T-helper 1 cell (primary cell): ENCODE measurements around the gene PAPLN.

Experiments used
- DNase-seq, 5 donors: peaks; one replicate each; pipeline ENCODE4 v3.0.0-alpha.2; 2012 to 2020

The PAPLN gene

GRCh38 chr14:73248108-73248868 lies 11.0 kb downstream of the PAPLN start:
- DNase-seq: no peak

DNA sequence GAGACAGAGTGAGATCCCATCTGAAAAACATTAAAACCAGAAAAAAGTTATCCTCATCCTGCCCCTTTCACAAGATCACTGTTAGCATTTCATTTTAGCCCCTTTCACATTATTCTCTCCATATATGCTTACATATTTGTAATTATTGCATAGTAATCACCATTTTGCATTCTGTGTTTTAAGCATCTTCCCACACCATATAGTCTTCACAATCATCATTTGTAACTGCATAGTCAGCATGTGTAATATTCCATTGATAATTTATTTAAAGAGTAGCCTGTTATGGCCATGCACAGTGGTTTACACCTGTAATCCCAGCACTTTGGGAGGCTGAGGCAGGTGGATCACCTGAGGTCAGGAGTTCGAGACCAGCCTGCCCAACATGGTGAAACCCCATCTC lies 11.8 kb downstream of the PAPLN start:
- no peak for DNase-seq

DNA sequence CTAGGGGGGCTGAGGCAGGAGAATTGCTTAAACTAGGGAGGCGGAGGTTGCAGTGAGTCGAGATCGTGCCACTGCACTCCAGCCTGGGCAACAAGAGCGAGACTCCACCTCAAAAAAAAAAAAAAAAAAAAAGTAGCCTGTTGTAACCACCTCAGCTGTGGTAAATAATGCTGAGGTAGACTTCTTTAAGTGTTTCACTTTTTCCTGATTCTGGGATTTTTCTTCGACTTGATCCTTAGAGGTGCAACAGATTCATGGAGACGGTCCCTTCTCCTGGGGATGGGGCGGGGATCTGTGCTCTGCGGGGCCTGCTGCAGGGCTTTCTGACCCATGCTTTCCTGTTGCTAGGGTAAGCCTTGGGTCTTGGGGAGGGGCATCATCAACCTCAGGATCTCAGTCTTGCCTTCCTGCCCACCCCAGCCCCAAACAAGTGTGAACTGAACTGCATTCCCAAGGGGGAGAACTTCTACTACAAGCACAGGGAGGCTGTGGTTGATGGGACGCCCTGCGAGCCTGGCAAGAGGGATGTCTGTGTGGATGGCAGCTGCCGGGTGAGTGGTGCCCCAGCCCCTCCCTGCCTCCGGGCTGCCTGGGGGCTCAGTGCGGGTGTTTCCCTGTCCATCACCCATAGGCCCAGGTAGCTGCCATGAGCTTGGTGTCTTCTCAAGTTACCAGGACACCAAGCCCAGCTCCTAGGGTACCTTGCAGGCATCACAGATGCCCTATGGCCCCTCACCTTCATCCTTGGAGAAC lies 12.4 kb downstream of the PAPLN start:
- no peak for DNase-seq

GRCh38 chr14:73250317-73250713 lies 13.0 kb downstream of the PAPLN start:
- no peak for DNase-seq

DNA sequence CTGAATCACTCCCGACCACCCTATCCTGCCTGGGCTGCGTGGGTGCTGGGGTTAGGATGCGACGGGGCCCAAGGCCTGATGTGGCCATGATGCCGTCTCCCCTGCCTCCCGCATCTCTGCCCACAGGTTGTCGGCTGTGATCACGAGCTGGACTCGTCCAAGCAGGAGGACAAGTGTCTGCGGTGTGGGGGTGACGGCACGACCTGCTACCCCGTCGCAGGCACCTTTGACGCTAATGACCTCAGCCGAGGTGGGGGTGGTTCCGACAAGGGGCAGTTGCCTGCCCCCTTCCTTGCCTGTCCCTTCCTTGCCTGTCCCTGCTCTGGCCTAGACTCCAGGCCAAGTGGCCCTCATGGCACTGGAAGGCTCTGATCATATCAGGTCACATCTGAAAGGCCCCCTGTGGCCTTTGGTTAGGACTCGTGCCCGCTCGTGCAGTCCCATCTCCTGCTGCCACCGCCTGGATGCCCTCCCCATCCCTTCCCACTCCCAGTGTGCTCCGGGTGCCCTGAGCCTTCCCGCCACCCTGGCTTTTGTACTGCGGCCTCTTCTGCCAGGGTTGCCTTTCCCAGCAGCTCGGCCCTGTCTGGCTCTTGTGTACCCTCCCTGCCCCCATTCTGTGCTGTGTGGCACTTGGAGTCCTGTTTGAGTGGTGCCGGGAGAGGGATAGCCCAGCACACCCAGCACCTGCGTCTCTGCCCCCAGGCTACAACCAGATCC lies 13.6 kb downstream of the PAPLN start:
- no peak for DNase-seq

GRCh38 chr14:73251516-73252215 lies 14.4 kb downstream of the PAPLN start:
- DNase-seq: no peak

GRCh38 chr14:73252491-73253322 lies 15.4 kb downstream of the PAPLN start:
- DNase-seq: no peak

DNA sequence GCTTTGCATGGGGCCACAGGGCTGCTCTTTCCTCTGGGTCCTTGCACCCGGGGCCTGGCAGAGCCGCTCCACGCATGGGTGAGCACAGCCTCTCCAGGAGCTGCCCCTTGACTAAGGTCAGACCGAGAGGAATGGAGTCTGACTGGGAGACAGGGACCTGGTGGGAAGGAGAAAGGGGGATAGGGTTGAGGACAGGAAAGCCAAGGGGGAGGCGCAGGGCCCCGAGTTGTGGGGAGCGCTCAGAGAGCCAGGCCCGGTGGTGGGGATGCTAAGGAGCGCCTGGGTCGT lies 16.0 kb downstream of the PAPLN start:
- DNase-seq: no peak

DNA sequence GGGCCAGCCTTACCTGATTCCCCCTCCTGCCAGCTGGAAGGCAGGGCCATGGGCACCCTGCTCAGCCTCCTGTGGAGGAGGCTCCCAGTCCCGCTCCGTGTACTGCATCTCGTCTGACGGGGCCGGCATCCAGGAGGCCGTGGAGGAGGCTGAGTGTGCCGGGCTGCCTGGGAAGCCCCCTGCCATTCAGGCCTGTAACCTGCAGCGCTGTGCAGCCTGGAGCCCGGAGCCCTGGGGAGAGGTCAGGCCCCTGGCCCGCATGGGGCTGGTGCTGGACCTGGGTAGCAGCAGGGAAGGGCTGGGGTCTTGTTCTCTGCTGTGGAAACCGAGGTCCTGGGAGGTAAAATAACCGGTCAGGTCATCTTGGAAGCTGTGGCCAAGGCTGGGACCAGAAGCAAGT lies 16.4 kb downstream of the PAPLN start:
- no peak for DNase-seq

- DNase-seq: no peak
Observed at GRCh38 chr14:73254247-73255004, 17.1 kb downstream of the PAPLN start.

DNA sequence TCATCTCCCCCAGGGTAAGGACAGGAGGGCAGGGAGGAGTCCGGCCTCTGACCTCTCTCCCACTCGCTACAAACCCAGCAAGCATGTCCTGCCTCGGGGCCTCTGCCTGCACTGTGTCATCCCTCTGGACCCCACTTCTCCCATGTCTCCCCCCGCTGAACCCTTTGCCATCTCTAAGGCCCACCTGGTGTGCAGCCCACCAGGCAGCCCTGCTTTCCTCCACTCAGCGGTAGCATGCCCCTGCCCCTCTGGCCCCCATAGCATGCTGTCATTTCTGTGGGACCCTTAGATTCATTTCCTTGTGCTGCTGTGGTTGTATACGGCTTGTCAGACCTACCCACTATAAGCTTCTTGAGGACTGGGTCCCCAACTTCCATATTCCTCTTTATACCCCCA lies 17.7 kb downstream of the PAPLN start:
- no peak for DNase-seq

DNA sequence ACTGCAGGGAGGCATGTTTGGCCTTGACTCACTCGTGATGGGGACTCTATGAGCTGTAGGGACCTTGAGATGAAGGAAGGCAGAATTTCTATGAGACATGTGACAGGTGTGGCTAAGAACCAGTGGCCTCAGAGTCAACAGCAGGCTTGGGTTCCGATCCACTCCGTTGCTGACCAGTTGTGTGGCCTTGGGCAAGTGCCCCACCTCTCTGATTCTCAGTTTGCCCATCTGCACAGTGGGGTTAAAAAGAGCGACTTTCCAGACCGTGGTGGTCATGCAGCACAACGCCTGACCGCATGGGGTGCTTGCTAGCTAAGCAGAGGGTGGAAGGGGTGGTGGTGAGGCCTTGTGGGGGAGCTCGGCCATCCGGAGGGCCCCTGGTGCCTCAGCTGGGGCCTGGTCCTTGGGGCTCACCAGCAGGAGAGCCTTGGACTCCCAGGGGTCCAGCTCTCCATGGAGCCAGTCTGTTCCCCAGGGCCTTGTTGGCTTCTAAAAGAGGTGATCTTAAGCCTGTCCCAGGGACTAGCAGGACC lies 18.5 kb downstream of the PAPLN start:
- DNase-seq: no peak

DNA sequence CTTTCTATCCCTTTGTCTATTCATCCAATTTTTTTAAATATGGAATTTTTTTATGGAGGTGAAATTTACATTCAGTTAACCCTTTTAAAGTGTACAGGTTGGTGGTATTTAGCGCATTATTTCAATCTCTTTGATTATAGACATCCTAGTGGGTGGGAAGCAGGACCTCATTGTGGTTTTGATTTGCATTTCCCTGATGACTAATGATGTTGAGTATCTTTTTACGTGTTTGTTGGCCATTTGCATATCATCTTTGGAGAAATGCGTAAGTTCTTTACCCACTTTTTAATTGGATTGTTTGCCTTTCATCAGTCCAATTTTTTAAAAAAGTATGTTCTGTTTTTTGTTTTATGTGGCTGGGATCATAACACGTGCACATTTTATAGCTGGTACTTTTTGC lies 20.8 kb downstream of the PAPLN start:
- no peak for DNase-seq

DNA sequence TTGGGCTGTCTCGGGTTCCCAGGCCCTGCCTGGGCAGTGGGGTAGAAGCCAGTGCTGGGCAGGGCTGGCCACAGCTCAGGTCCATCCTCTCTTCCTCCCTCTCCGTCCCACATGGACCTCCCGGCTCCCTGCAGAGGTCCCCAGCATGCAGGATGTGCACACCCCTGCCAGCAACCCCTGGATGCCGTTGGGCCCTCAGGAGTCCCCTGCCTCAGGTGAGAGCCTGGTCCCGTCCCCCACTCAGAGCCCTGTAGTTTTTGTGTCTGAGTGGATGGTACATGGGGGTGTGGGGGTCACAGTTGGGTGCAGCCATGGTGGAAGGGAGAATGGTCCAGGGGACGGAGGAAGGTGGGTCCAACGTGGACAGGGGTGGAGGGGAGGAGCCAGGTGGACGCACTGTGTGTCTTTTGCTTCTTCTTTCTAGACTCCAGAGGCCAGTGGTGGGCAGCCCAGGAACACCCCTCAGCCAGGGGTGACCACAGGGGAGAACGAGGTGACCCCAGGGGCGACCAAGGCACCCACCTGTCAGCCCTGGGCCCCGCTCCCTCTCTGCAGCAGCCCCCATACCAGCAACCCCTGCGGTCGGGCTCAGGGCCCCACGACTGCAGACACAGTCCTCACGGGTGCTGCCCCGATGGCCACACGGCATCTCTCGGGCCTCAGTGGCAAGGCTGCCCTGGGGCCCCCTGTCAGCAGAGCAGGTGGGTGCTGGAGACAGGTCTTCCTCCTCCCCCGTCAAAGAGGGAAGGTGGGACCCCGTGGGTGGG lies 21.7 kb downstream of the PAPLN start:
- DNase-seq: no peak

GRCh38 chr14:73259837-73260236 lies 22.5 kb downstream of the PAPLN start:
- DNase-seq: no peak

- DNase-seq: no peak
Observed at GRCh38 chr14:73260574-73260973, 23.3 kb downstream of the PAPLN start.

GRCh38 chr14:73261075-73261474 lies 23.8 kb downstream of the PAPLN start:
- DNase-seq: no peak

- no peak for DNase-seq
Observed at GRCh38 chr14:73261520-73262426, 24.5 kb downstream of the PAPLN start.

DNA sequence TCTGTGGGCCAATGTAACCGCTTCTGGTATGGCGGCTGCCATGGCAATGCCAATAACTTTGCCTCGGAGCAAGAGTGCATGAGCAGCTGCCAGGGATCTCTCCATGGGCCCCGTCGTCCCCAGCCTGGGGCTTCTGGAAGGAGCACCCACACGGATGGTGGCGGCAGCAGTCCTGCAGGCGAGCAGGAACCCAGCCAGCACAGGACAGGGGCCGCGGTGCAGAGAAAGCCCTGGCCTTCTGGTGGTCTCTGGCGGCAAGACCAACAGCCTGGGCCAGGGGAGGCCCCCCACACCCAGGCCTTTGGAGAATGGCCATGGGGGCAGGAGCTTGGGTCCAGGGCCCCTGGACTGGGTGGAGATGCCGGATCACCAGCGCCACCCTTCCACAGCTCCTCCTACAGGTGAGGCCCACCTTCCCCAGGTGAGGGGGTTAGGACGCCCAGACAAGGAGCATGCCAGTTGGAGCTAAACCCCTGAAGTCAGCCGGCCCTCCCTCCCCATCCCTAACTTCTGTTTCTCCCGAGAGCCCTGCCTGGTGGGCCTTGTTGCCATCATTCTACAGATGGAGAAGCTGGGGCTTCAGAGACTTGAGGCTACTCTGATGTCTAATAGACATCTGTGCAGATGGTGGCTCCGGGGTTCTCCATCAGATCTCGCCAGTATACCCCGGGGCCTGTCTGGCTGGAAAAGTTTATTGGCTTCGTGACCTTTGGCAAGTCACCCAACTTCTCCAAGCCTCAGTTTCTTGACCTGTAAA lies 25.3 kb downstream of the PAPLN start:
- DNase-seq: no peak
